Measurements from ENCODE around the gene ADCY1.

ADCY1 gene

DNA sequence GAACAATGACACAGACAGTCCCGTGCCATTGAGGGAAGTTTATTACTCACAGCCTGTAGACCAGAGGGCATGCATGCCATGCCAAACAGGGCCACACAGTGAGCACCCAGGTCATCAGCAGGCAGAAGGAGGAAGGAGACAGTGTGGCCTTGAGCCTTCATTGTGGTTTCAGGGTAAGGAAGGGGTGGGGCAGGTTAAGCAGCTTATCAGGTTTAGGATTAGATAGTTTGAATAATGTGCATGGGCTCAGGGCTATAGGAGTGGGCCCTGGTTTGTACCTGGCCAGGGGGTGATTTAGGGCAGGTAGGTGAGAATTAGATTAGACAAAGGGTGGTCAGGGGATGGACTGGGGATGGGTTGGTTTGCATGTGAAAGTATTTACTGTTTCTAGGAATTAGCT is 67.9 kb downstream of the ADCY1 start:
- Histone ChIP-seq H3K36me3 (ENCODE audit: control insufficient read depth in 4 of 4, insufficient read depth in 4 of 4, low read length in 3 of 4) (no peaks in the 10 kb centered on the region), H3K27me3 (replicated peaks in 2 of 5; ENCODE audit: control insufficient read depth in 4 of 5, insufficient read depth in 5 of 5, low read length in 4 of 5) (peaks cover 0 to 4% (median 0%) of the 10 kb centered on the region in 5 experiments), H3K27ac (ENCODE audit: insufficient read depth in 1 of 2, low read depth in 1 of 2, low read length in 2 of 2, poor library complexity in 1 of 2, severe bottlenecking in 2 of 2) (no peak overlapping the region), H3K4me3 (ENCODE audit: control insufficient read depth in 1 of 7, extremely low read depth in 1 of 7, insufficient read depth in 4 of 7, low read depth in 2 of 7, low read length in 6 of 7) (no peak overlapping the region), H3K9me3 (ENCODE audit: control extremely low read depth in 1 of 5, control insufficient read depth in 4 of 5, insufficient read depth in 2 of 5, low read depth in 1 of 5, low read length in 4 of 5) (no peaks in the 10 kb centered on the region), H3K4me1 (ENCODE audit: control extremely low read depth in 1 of 4, control insufficient read depth in 4 of 4, insufficient read depth in 4 of 4, low read length in 3 of 4) (peaks cover 0 to 3% (median 0%) of the 10 kb centered on the region in 4 experiments)
- POLR2A ChIA-PET = no interaction called here
- peak in 2 of 3 donors; percentile 9 to 34 for DNase-seq
- CTCF ChIA-PET = no interaction called here
- 100% methylated on average over 1 of the region's 1 CpG for WGBS (ENCODE audit: insufficient coverage)

GRCh38 chr7:45643630-45644029 is 69.5 kb downstream of the ADCY1 start:
- ChIA-PET POLR2A (no interaction called here), CTCF (no interaction called here)
- Histone ChIP-seq H3K27me3 (replicated peaks in 2 of 5; ENCODE audit: control insufficient read depth in 4 of 5, insufficient read depth in 5 of 5, low read length in 4 of 5) (peaks cover 0 to 2% (median 0%) of the 10 kb centered on the region in 5 experiments), H3K9me3 (ENCODE audit: control extremely low read depth in 1 of 5, control insufficient read depth in 4 of 5, insufficient read depth in 2 of 5, low read depth in 1 of 5, low read length in 4 of 5) (no peaks in the 10 kb centered on the region), H3K27ac (ENCODE audit: insufficient read depth in 1 of 2, low read depth in 1 of 2, low read length in 2 of 2, poor library complexity in 1 of 2, severe bottlenecking in 2 of 2) (no peak overlapping the region), H3K4me3 (ENCODE audit: control insufficient read depth in 1 of 7, extremely low read depth in 1 of 7, insufficient read depth in 4 of 7, low read depth in 2 of 7, low read length in 6 of 7) (no peak overlapping the region), H3K4me1 (ENCODE audit: control extremely low read depth in 1 of 4, control insufficient read depth in 4 of 4, insufficient read depth in 4 of 4, low read length in 3 of 4) (peaks cover 0 to 3% (median 0%) of the 10 kb centered on the region in 4 experiments), H3K36me3 (ENCODE audit: control insufficient read depth in 4 of 4, insufficient read depth in 4 of 4, low read length in 3 of 4) (no peaks in the 10 kb centered on the region)
- no peak for DNase-seq
- whole genome bisulfite sequencing (ENCODE audit: insufficient coverage) = 93% methylated on average over 5 of the region's 7 CpGs

DNA sequence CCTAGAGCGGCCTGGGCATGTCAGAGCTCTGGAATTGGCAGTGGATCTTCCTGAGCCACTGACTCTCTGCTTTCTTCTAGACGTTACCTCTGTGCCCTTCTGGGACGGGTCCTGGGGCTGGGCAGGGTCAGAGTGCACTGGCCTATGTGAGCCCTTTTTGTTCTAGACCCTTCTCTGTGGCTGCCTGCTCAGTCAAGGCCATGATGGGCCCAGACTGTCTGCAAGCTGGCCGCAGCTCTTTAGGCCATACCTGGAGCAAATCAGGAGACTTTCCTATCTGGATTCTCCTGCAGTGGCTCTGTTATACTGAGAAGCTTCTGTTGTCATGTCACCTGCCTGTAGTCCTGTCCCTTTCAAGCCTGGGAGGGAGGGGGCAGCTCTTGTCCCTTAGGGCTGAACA is 70.1 kb downstream of the ADCY1 start:
- Histone ChIP-seq H3K4me1 (ENCODE audit: control extremely low read depth in 1 of 4, control insufficient read depth in 4 of 4, insufficient read depth in 4 of 4, low read length in 3 of 4) (peaks cover 0 to 3% (median 0%) of the 10 kb centered on the region in 4 experiments), H3K27me3 (replicated peaks in 2 of 5; ENCODE audit: control insufficient read depth in 4 of 5, insufficient read depth in 5 of 5, low read length in 4 of 5) (no peaks in the 10 kb centered on the region), H3K27ac (ENCODE audit: insufficient read depth in 1 of 2, low read depth in 1 of 2, low read length in 2 of 2, poor library complexity in 1 of 2, severe bottlenecking in 2 of 2) (no peak overlapping the region), H3K9me3 (ENCODE audit: control extremely low read depth in 1 of 5, control insufficient read depth in 4 of 5, insufficient read depth in 2 of 5, low read depth in 1 of 5, low read length in 4 of 5) (no peaks in the 10 kb centered on the region), H3K4me3 (ENCODE audit: control insufficient read depth in 1 of 7, extremely low read depth in 1 of 7, insufficient read depth in 4 of 7, low read depth in 2 of 7, low read length in 6 of 7) (no peak overlapping the region), H3K36me3 (ENCODE audit: control insufficient read depth in 4 of 4, insufficient read depth in 4 of 4, low read length in 3 of 4) (no peaks in the 10 kb centered on the region)
- WGBS (ENCODE audit: insufficient coverage) = 98% methylated on average over 3 of the region's 4 CpGs
- ChIA-PET CTCF (no interaction called here), POLR2A (no interaction called here)
- no peak for DNase-seq

- H3K4me1 ChIP-seq (ENCODE audit: control extremely low read depth in 1 of 4, control insufficient read depth in 4 of 4, insufficient read depth in 4 of 4, low read length in 3 of 4) = peaks cover 0 to 3% (median under 1%) of the 10 kb centered on the region in 4 experiments
- no peak for DNase-seq
- no peaks in the 10 kb centered on the region for H3K27me3 ChIP-seq (replicated peaks in 2 of 5; ENCODE audit: control insufficient read depth in 4 of 5, insufficient read depth in 5 of 5, low read length in 4 of 5)
- H3K36me3 ChIP-seq (ENCODE audit: control insufficient read depth in 4 of 4, insufficient read depth in 4 of 4, low read length in 3 of 4) = no peaks in the 10 kb centered on the region
- 100% methylated on average over 4 of the region's 8 CpGs for WGBS (ENCODE audit: insufficient coverage)
- H3K27ac ChIP-seq (ENCODE audit: insufficient read depth in 1 of 2, low read depth in 1 of 2, low read length in 2 of 2, poor library complexity in 1 of 2, severe bottlenecking in 2 of 2) = no peak overlapping the region
- H3K9me3 ChIP-seq (ENCODE audit: control extremely low read depth in 1 of 5, control insufficient read depth in 4 of 5, insufficient read depth in 2 of 5, low read depth in 1 of 5, low read length in 4 of 5) = no peaks in the 10 kb centered on the region
- POLR2A ChIA-PET = no interaction called here
- CTCF ChIA-PET = no interaction called here
- H3K4me3 ChIP-seq (ENCODE audit: control insufficient read depth in 1 of 7, extremely low read depth in 1 of 7, insufficient read depth in 4 of 7, low read depth in 2 of 7, low read length in 6 of 7) = no peak overlapping the region
Measured at GRCh38 chr7:45645141-45645969, 71.2 kb downstream of the ADCY1 start.

GRCh38 chr7:45646207-45646821 is 72.1 kb downstream of the ADCY1 start:
- H3K27ac ChIP-seq (ENCODE audit: insufficient read depth in 1 of 2, low read depth in 1 of 2, low read length in 2 of 2, poor library complexity in 1 of 2, severe bottlenecking in 2 of 2) = no peak overlapping the region
- peaks cover 0 to 9% (median 9%) of the 10 kb centered on the region in 4 experiments for H3K4me1 ChIP-seq (ENCODE audit: control extremely low read depth in 1 of 4, control insufficient read depth in 4 of 4, insufficient read depth in 4 of 4, low read length in 3 of 4)
- H3K4me3 ChIP-seq (ENCODE audit: control insufficient read depth in 1 of 7, extremely low read depth in 1 of 7, insufficient read depth in 4 of 7, low read depth in 2 of 7, low read length in 6 of 7) = no peak overlapping the region
- POLR2A ChIA-PET = no interaction called here
- 96% methylated on average over 3 of the region's 6 CpGs for WGBS (ENCODE audit: insufficient coverage)
- CTCF ChIA-PET = no interaction called here
- H3K36me3 ChIP-seq (ENCODE audit: control insufficient read depth in 4 of 4, insufficient read depth in 4 of 4, low read length in 3 of 4) = no peaks in the 10 kb centered on the region
- no peaks in the 10 kb centered on the region for H3K27me3 ChIP-seq (replicated peaks in 2 of 5; ENCODE audit: control insufficient read depth in 4 of 5, insufficient read depth in 5 of 5, low read length in 4 of 5)
- no peaks in the 10 kb centered on the region for H3K9me3 ChIP-seq (ENCODE audit: control extremely low read depth in 1 of 5, control insufficient read depth in 4 of 5, insufficient read depth in 2 of 5, low read depth in 1 of 5, low read length in 4 of 5)
- no peak for DNase-seq

GRCh38 chr7:45646996-45647825 is 73.0 kb downstream of the ADCY1 start:
- ChIA-PET CTCF (no interaction called here), POLR2A (no interaction called here)
- Histone ChIP-seq H3K27ac (ENCODE audit: insufficient read depth in 1 of 2, low read depth in 1 of 2, low read length in 2 of 2, poor library complexity in 1 of 2, severe bottlenecking in 2 of 2) (no peak overlapping the region), H3K27me3 (replicated peaks in 2 of 5; ENCODE audit: control insufficient read depth in 4 of 5, insufficient read depth in 5 of 5, low read length in 4 of 5) (no peaks in the 10 kb centered on the region), H3K36me3 (ENCODE audit: control insufficient read depth in 4 of 4, insufficient read depth in 4 of 4, low read length in 3 of 4) (no peaks in the 10 kb centered on the region), H3K9me3 (ENCODE audit: control extremely low read depth in 1 of 5, control insufficient read depth in 4 of 5, insufficient read depth in 2 of 5, low read depth in 1 of 5, low read length in 4 of 5) (no peaks in the 10 kb centered on the region), H3K4me1 (ENCODE audit: control extremely low read depth in 1 of 4, control insufficient read depth in 4 of 4, insufficient read depth in 4 of 4, low read length in 3 of 4) (peaks cover 0 to 9% (median 7%) of the 10 kb centered on the region in 4 experiments), H3K4me3 (ENCODE audit: control insufficient read depth in 1 of 7, extremely low read depth in 1 of 7, insufficient read depth in 4 of 7, low read depth in 2 of 7, low read length in 6 of 7) (no peak overlapping the region)
- DNase-seq = no peak
- 94% methylated on average over 11 of the region's 12 CpGs for WGBS (ENCODE audit: insufficient coverage)
